HEK293 (cell line): ENCODE data around the gene PTGER1.

Experiments
- CTCF ChIA-PET: fragments of 350-600 bp; formaldehyde crosslinking; extraction: SDS; loops from one replicate; lab custom pipeline; 2021; ENCODE audit warnings: antibody characterized with exemption; lab: Yijun Ruan, JAX
- POLR2A ChIA-PET: fragments of 300-600 bp; formaldehyde crosslinking; extraction: SDS; loops from one replicate; lab custom pipeline; 2020; ENCODE audit warnings: antibody characterized with exemption, inconsistent platforms; lab: Yijun Ruan, JAX
- H3K27ac ChIP-seq: fragments of 200-500 bp; sonication (Bioruptor generic); 2 replicates; pipeline ENCODE4 v1.5.1; 2014; ENCODE audit warnings: low read depth, low read length, control low read depth, inconsistent platforms; ENCODE audit errors: extremely low read depth
- H3K36me3 ChIP-seq, 2 experiments: fragments of 200-500 bp in 1 of 2; sonication (Bioruptor generic) in 1 of 2; 1 replicate in 1 of 2; 2 replicates in 1 of 2; pipeline ENCODE4 v1.5.1; 2014 to 2017; ENCODE audit warnings: inconsistent platforms in 2 of 2, low read length in 2 of 2; ENCODE audit not compliant: control insufficient read depth in 2 of 2, insufficient read depth in 1 of 2
- H3K4me1 ChIP-seq: fragments of 200-500 bp; sonication (Bioruptor generic); 2 replicates; pipeline ENCODE4 v1.5.1; 2014; ENCODE audit warnings: mild to moderate bottlenecking, low read length, inconsistent platforms; ENCODE audit not compliant: control insufficient read depth, insufficient read depth
- H3K4me3 ChIP-seq: 2 replicates; pipeline ENCODE4 v1.5.1; 2011; ENCODE audit warnings: low read depth, mild to moderate bottlenecking, control low read depth, low read length, moderate library complexity
- H3K9me3 ChIP-seq: fragments of 200-500 bp; sonication (Bioruptor generic); 2 replicates; pipeline ENCODE4 v1.5.1; 2014; ENCODE audit warnings: low read depth, low read length, inconsistent platforms; ENCODE audit not compliant: control insufficient read depth, insufficient read depth
- CTCF ChIP-seq: fragments of 450-650 bp; formaldehyde crosslinking; IDR thresholded peaks from 2 replicates; pipeline ENCODE4 v1.5.1; 2016; ENCODE audit warnings: missing biosample characterization, missing genetic modification characterization
- HOXD13 ChIP-seq: sonication (generic); formaldehyde crosslinking; IDR thresholded peaks from 2 replicates; pipeline ENCODE4 v1.8.0; 2022; ENCODE audit warnings: missing genetic modification reagents, borderline replicate concordance
- KLF7 ChIP-seq: fragments of 450-650 bp; formaldehyde crosslinking; IDR thresholded peaks from 2 replicates; pipeline ENCODE4 v1.5.1; 2016; ENCODE audit warnings: missing biosample characterization, missing genetic modification characterization, borderline replicate concordance
- OVOL3 ChIP-seq: fragments of 450-650 bp; formaldehyde crosslinking; IDR thresholded peaks from 2 replicates; pipeline ENCODE4 v1.5.1; 2016; ENCODE audit warnings: missing biosample characterization, missing genetic modification characterization
- PRDM6 ChIP-seq: fragments of 450-650 bp; formaldehyde crosslinking; IDR thresholded peaks from 2 replicates; pipeline ENCODE4 v1.5.1; 2017; ENCODE audit warnings: missing biosample characterization, missing genetic modification characterization
- TSHZ1 ChIP-seq: fragments of 450-650 bp; formaldehyde crosslinking; IDR thresholded peaks from 2 replicates; pipeline ENCODE4 v1.5.1; 2016; ENCODE audit warnings: missing biosample characterization, missing genetic modification characterization, borderline replicate concordance
- WT1 ChIP-seq: fragments of 450-650 bp; formaldehyde crosslinking; IDR thresholded peaks from 2 replicates; pipeline ENCODE4 v1.5.1; 2016; ENCODE audit warnings: missing biosample characterization, missing genetic modification characterization
- ZBTB7A ChIP-seq: fragments of 450-650 bp; formaldehyde crosslinking; IDR thresholded peaks from 2 replicates; pipeline ENCODE4 v1.5.1; 2016; ENCODE audit warnings: low read depth, missing biosample characterization, missing genetic modification characterization
- ZBTB8A ChIP-seq: fragments of 450-650 bp; formaldehyde crosslinking; IDR thresholded peaks from 2 replicates; pipeline ENCODE4 v1.5.1; 2016; ENCODE audit warnings: missing biosample characterization, missing genetic modification characterization
- ZNF138 ChIP-seq: fragments of 450-650 bp; formaldehyde crosslinking; IDR thresholded peaks from 2 replicates; pipeline ENCODE4 v1.5.1; 2016; ENCODE audit warnings: missing biosample characterization, missing genetic modification characterization, borderline replicate concordance
- ZNF211 ChIP-seq: fragments of 450-650 bp; formaldehyde crosslinking; IDR thresholded peaks from 2 replicates; pipeline ENCODE4 v1.5.1; 2016; ENCODE audit warnings: low read depth, missing biosample characterization, missing genetic modification characterization
- ZNF221 ChIP-seq: fragments of 450-650 bp; formaldehyde crosslinking; IDR thresholded peaks from 2 replicates; pipeline ENCODE4 v1.5.1; 2017; ENCODE audit warnings: missing biosample characterization, missing genetic modification characterization, borderline replicate concordance
- ZNF239 ChIP-seq: fragments of 450-650 bp; formaldehyde crosslinking; IDR thresholded peaks from 2 replicates; pipeline ENCODE4 v1.5.1; 2016; ENCODE audit warnings: missing biosample characterization, missing genetic modification characterization
- ZNF274 ChIP-seq, 2 experiments: fragments of 200-500 bp in 1 of 2; fragments of 450-650 bp in 1 of 2; sonication (Bioruptor generic) in 1 of 2; formaldehyde crosslinking in 1 of 2; IDR thresholded peaks; 2 replicates each; pipeline versions ENCODE4 v1.5.1 to v1.6.1; 2014 to 2016; ENCODE audit warnings: borderline replicate concordance in 1 of 2, inconsistent platforms in 1 of 2, low read length in 1 of 2, missing biosample characterization in 1 of 2, missing genetic modification characterization in 1 of 2
- ZNF311 ChIP-seq: fragments of 450-650 bp; formaldehyde crosslinking; IDR thresholded peaks from 2 replicates; pipeline ENCODE4 v1.5.1; 2017; ENCODE audit warnings: missing biosample characterization, missing genetic modification characterization, borderline replicate concordance
- ZNF510 ChIP-seq: fragments of 450-650 bp; formaldehyde crosslinking; IDR thresholded peaks from 2 replicates; pipeline ENCODE4 v1.5.1; 2018; ENCODE audit warnings: mild to moderate bottlenecking, missing genetic modification characterization, missing biosample characterization; ENCODE audit not compliant: insufficient replicate concordance
- ZNF558 ChIP-seq: fragments of 450-650 bp; formaldehyde crosslinking; IDR thresholded peaks from 2 replicates; pipeline ENCODE4 v1.5.1; 2016; ENCODE audit warnings: missing biosample characterization, missing genetic modification characterization
- ZNF561 ChIP-seq: fragments of 450-650 bp; IDR thresholded peaks from 2 replicates; pipeline ENCODE4 v1.5.1; 2018; ENCODE audit warnings: missing biosample characterization, missing genetic modification characterization, borderline replicate concordance
- ZNF580 ChIP-seq: fragments of 450-650 bp; formaldehyde crosslinking; IDR thresholded peaks from 2 replicates; pipeline ENCODE4 v1.5.1; 2016; ENCODE audit warnings: missing biosample characterization, missing genetic modification characterization
- ZNF596 ChIP-seq: fragments of 450-650 bp; IDR thresholded peaks from 2 replicates; pipeline ENCODE4 v1.5.0; 2018; ENCODE audit warnings: missing biosample characterization, mild to moderate bottlenecking, missing genetic modification characterization, moderate library complexity
- ZNF654 ChIP-seq: fragments of 450-650 bp; formaldehyde crosslinking; IDR thresholded peaks from 2 replicates; pipeline ENCODE4 v1.5.1; 2016; ENCODE audit warnings: low read depth, missing biosample characterization, missing genetic modification characterization
- ZNF76 ChIP-seq: fragments of 450-650 bp; formaldehyde crosslinking; IDR thresholded peaks from 2 replicates; pipeline ENCODE4; 2016; ENCODE audit warnings: low read depth, missing biosample characterization, missing genetic modification characterization, borderline replicate concordance
- ZSCAN30 ChIP-seq: fragments of 450-650 bp; IDR thresholded peaks from 2 replicates; pipeline ENCODE4 v1.5.1; 2018; ENCODE audit warnings: missing biosample characterization, mild to moderate bottlenecking, missing genetic modification characterization, moderate library complexity

Gene PTGER1

GRCh38 chr19:14470031-14470876 lies 4.9 kb downstream of the PTGER1 start:
- Histone ChIP-seq H3K4me1 (no peaks in the 10 kb centered on the region; the same call in 1 of the 2 replicates), H3K36me3 (peaks cover 16 to 46% of the 10 kb centered on the region in 2 experiments; a peak in 2 of 3 replicates), H3K4me3 (no peak overlapping the region)
- TF ChIP-seq ZSCAN30 (tag by site-specific recombination) (peak; percentile 36; the same call in 1 of the 2 replicates), ZNF558 (no peak)
- TF ChIP-seq, all 188 proteins: peak for 1
- Histone ChIP-seq H3K27ac (no peak overlapping the region), H3K9me3 (no peaks in the 10 kb centered on the region)
- POLR2A ChIA-PET: no interaction called here
- CTCF ChIA-PET: interaction anchor here (0.7 kb wide), 1 partner anchor 10 kb away, joined by 3 read pairs; no protein-coding TSS in a partner anchor

- Histone ChIP-seq H3K4me1 (no peaks in the 10 kb centered on the region; the same call in 1 of the 2 replicates), H3K27ac (no peak overlapping the region), H3K9me3 (no peaks in the 10 kb centered on the region), H3K4me3 (no peak overlapping the region), H3K36me3 (peaks cover 23 to 69% of the 10 kb centered on the region in 2 experiments; a peak in 2 of 3 replicates)
- TF ChIP-seq HOXD13 (CRISPR knock-in tag) (no peak), ZNF211 (tag by site-specific recombination) (no peak), TSHZ1 (tag by site-specific recombination) (no peak), KLF7 (no peak), ZBTB7A (tag by site-specific recombination) (no peak), ZNF654 (tag by site-specific recombination) (peak; percentile 16; the same call in 1 of the 2 replicates), ZNF76 (tag by site-specific recombination) (no peak), ZNF580 (no peak), ZNF221 (no peak), ZNF561 (tag by site-specific recombination) (no peak), CTCF (peak; percentile 20; the same call in 1 of the 2 replicates)
- CTCF ChIA-PET: interaction anchor here (0.6 to 1.5 kb wide), 4 partner anchors 12 to 61 kb away, joined by 3 to 7 read pairs (median 4); no protein-coding TSS in a partner anchor
- POLR2A ChIA-PET: no interaction called here
Measured at GRCh38 chr19:14467816-14468215, 7.3 kb downstream of the PTGER1 start.

GRCh38 chr19:14467391-14467790 lies 7.8 kb downstream of the PTGER1 start:
- ChIA-PET CTCF (interaction anchor here (1.4 to 1.6 kb wide), 3 partner anchors 12 to 331 kb away, joined by 3 to 9 read pairs (median 7); partner anchors contain the start of gene ASF1B), POLR2A (no interaction called here)
- Histone ChIP-seq H3K36me3 (peaks cover 23 to 73% of the 10 kb centered on the region in 2 experiments; a peak in 2 of 3 replicates), H3K27ac (no peak overlapping the region), H3K4me3 (no peak overlapping the region), H3K9me3 (no peaks in the 10 kb centered on the region), H3K4me1 (no peaks in the 10 kb centered on the region; the same call in 1 of the 2 replicates)
- TF ChIP-seq ZNF510 (tag by site-specific recombination) (no peak), ZNF138 (tag by site-specific recombination) (no peak), ZNF274 (IDR thresholded peaks at IDR 0.05; ENCODE audit: low read length) (no peak), ZNF274 (tag by site-specific recombination; IDR thresholded peaks at IDR 0.05; ENCODE audit: borderline replicate concordance) (no peak), ZNF311 (tag by site-specific recombination) (no peak), PRDM6 (tag by site-specific recombination) (no peak), ZNF596 (no peak), OVOL3 (tag by site-specific recombination) (no peak), WT1 (tag by site-specific recombination) (no peak), ZNF239 (no peak), ZBTB8A (tag by site-specific recombination) (no peak)
